ENCODE results near the gene ARHGEF28.

ARHGEF28 gene

DNA sequence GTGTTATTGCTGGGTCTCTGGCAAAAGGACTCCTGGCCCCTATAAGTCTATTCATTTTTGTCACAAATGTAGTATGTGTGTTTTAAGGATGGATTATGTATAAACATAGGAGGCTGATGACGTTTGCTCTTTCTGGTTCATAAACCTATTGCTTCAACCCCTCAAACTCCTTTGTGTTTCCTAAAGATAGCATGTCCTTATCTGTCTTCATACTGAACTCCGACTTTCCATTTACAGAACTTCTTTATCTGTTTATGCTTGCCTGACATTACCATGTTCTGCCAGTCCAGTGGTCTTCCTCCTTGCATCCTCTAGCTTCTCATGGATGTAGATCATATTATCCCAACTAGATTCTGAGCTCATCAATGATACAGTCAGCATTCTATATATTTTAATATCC, 46.1 kb downstream of the ARHGEF28 start:
- TF ChIP-seq ESRRG (CRISPR knock-in tag; IDR thresholded peaks at IDR 0.05) (no peak), ZNF8 (CRISPR knock-in tag; IDR thresholded peaks at IDR 0.05) (no peak), TCF4 (CRISPR knock-in tag; IDR thresholded peaks at IDR 0.05; ENCODE audit: borderline replicate concordance) (no peak), PPARA (CRISPR knock-in tag; IDR thresholded peaks at IDR 0.05; ENCODE audit: borderline replicate concordance) (no peak), RARB (CRISPR knock-in tag; IDR thresholded peaks at IDR 0.05) (no peak), ZNF565 (CRISPR knock-in tag; conservative IDR thresholded peaks at IDR 0.05; ENCODE audit: low read depth) (no peak), SNAI2 (CRISPR knock-in tag; IDR thresholded peaks at IDR 0.05) (no peak), ISL1 (CRISPR knock-in tag; IDR thresholded peaks at IDR 0.05) (no peak), ZFP3 (CRISPR knock-in tag; IDR thresholded peaks at IDR 0.05) (no peak), TOX (CRISPR knock-in tag; IDR thresholded peaks at IDR 0.05; ENCODE audit: borderline replicate concordance) (no peak), CSDC2 (CRISPR knock-in tag; IDR thresholded peaks at IDR 0.05) (no peak), GLIS3 (CRISPR knock-in tag; IDR thresholded peaks at IDR 0.05) (no peak), ZNF70 (CRISPR knock-in tag; IDR thresholded peaks at IDR 0.05) (no peak), PATZ1 (CRISPR knock-in tag; IDR thresholded peaks at IDR 0.05; ENCODE audit: borderline replicate concordance) (no peak)
- TF ChIP-seq, protein P1, sequence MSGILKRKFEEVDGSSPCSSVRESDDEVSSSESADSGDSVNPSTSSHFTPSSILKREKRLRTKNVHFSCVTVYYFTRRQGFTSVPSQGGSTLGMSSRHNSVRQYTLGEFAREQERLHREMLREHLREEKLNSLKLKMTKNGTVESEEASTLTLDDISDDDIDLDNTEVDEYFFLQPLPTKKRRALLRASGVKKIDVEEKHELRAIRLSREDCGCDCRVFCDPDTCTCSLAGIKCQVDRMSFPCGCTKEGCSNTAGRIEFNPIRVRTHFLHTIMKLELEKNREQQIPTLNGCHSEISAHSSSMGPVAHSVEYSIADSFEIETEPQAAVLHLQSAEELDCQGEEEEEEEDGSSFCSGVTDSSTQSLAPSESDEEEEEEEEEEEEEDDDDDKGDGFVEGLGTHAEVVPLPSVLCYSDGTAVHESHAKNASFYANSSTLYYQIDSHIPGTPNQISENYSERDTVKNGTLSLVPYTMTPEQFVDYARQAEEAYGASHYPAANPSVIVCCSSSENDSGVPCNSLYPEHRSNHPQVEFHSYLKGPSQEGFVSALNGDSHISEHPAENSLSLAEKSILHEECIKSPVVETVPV (CRISPR knock-in tag; IDR thresholded peaks at IDR 0.05): no peak
- TF ChIP-seq, protein P2, sequence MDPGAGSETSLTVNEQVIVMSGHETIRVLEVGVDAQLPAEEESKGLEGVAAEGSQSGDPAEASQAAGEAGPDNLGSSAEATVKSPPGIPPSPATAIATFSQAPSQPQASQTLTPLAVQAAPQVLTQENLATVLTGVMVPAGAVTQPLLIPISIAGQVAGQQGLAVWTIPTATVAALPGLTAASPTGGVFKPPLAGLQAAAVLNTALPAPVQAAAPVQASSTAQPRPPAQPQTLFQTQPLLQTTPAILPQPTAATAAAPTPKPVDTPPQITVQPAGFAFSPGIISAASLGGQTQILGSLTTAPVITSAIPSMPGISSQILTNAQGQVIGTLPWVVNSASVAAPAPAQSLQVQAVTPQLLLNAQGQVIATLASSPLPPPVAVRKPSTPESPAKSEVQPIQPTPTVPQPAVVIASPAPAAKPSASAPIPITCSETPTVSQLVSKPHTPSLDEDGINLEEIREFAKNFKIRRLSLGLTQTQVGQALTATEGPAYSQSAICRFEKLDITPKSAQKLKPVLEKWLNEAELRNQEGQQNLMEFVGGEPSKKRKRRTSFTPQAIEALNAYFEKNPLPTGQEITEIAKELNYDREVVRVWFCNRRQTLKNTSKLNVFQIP (CRISPR knock-in tag; IDR thresholded peaks at IDR 0.05; ENCODE audit: borderline replicate concordance, low read depth): no peak
- ATAC-seq: no peak

- ATAC-seq: peak; percentile 86
- TF ChIP-seq RARB (CRISPR knock-in tag; IDR thresholded peaks at IDR 0.05): no peak
- no peak for TF ChIP-seq ZC3H10 (CRISPR knock-in tag; IDR thresholded peaks at IDR 0.05)
- TF ChIP-seq ZNF8 (CRISPR knock-in tag; IDR thresholded peaks at IDR 0.05): no peak
- no peak for TF ChIP-seq ESRRG (CRISPR knock-in tag; IDR thresholded peaks at IDR 0.05)
- no peak for TF ChIP-seq ZFP30 (CRISPR knock-in tag; IDR thresholded peaks at IDR 0.05)
- TF ChIP-seq, protein P1 (CRISPR knock-in tag; IDR thresholded peaks at IDR 0.05): no peak
- no peak for TF ChIP-seq CSDC2 (CRISPR knock-in tag; IDR thresholded peaks at IDR 0.05)
- TF ChIP-seq PATZ1 (CRISPR knock-in tag; IDR thresholded peaks at IDR 0.05; ENCODE audit: borderline replicate concordance): no peak
- no peak for TF ChIP-seq GLIS3 (CRISPR knock-in tag; IDR thresholded peaks at IDR 0.05)
Measured at GRCh38 chr5:73673161-73673591, 47.2 kb downstream of the ARHGEF28 start.

DNA sequence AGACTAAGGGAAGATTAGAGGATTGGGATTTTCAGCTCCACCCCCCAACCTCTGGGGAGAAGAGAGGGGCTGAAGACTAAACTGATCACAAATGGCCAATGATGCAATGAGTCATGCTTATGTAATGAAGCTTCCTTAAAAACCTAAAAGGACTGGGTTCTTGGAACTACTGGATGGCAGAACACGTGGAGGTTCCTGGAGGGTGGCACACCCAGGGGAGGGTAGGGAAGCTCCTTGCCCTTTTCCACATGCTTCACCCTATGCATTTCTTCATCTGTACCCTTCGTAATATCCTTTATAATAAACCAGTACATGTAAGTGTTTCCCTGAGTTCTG, 48.6 kb downstream of the ARHGEF28 start:
- TF ChIP-seq, protein P1 (CRISPR knock-in tag; IDR thresholded peaks at IDR 0.05): no peak
- TF ChIP-seq PPARA (CRISPR knock-in tag; IDR thresholded peaks at IDR 0.05; ENCODE audit: borderline replicate concordance): no peak
- TF ChIP-seq ZNF565 (CRISPR knock-in tag; conservative IDR thresholded peaks at IDR 0.05; ENCODE audit: low read depth): no peak
- no peak for TF ChIP-seq BACH2 (CRISPR knock-in tag; IDR thresholded peaks at IDR 0.05; ENCODE audit: borderline replicate concordance)
- TF ChIP-seq ZNF70 (CRISPR knock-in tag; IDR thresholded peaks at IDR 0.05): no peak
- no peak for TF ChIP-seq ZNF8 (CRISPR knock-in tag; IDR thresholded peaks at IDR 0.05)
- TF ChIP-seq, protein P3, sequence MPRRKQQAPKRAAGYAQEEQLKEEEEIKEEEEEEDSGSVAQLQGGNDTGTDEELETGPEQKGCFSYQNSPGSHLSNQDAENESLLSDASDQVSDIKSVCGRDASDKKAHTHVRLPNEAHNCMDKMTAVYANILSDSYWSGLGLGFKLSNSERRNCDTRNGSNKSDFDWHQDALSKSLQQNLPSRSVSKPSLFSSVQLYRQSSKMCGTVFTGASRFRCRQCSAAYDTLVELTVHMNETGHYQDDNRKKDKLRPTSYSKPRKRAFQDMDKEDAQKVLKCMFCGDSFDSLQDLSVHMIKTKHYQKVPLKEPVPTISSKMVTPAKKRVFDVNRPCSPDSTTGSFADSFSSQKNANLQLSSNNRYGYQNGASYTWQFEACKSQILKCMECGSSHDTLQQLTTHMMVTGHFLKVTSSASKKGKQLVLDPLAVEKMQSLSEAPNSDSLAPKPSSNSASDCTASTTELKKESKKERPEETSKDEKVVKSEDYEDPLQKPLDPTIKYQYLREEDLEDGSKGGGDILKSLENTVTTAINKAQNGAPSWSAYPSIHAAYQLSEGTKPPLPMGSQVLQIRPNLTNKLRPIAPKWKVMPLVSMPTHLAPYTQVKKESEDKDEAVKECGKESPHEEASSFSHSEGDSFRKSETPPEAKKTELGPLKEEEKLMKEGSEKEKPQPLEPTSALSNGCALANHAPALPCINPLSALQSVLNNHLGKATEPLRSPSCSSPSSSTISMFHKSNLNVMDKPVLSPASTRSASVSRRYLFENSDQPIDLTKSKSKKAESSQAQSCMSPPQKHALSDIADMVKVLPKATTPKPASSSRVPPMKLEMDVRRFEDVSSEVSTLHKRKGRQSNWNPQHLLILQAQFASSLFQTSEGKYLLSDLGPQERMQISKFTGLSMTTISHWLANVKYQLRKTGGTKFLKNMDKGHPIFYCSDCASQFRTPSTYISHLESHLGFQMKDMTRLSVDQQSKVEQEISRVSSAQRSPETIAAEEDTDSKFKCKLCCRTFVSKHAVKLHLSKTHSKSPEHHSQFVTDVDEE (CRISPR knock-in tag; IDR thresholded peaks at IDR 0.05): no peak
- ATAC-seq: no peak
